NB4 (cell line): ENCODE measurements around the gene KLF16.

Source experiments
- MAX ChIP-seq: IDR thresholded peaks from 2 replicates; pipeline ENCODE4 v1.6.1; 2011; ENCODE audit warnings: low read depth, low read length
- MYC ChIP-seq: IDR thresholded peaks from 2 replicates; pipeline ENCODE4 v1.6.1; 2011; ENCODE audit warnings: low read depth, low read length
- POLR2A ChIP-seq: IDR thresholded peaks from 2 replicates; pipeline ENCODE4 v1.6.1; 2011; ENCODE audit warnings: mild to moderate bottlenecking; ENCODE audit not compliant: insufficient read length; ENCODE audit errors: extremely low read depth
- TF ChIP-seq, protein P1 (sequence below): IDR thresholded peaks from one replicate; pipeline ENCODE4 v1.5.1; 2012; ENCODE audit warnings: low read depth, low read length

- no peak for TF ChIP-seq MYC
- no peak for TF ChIP-seq POLR2A
- TF ChIP-seq, protein P1, sequence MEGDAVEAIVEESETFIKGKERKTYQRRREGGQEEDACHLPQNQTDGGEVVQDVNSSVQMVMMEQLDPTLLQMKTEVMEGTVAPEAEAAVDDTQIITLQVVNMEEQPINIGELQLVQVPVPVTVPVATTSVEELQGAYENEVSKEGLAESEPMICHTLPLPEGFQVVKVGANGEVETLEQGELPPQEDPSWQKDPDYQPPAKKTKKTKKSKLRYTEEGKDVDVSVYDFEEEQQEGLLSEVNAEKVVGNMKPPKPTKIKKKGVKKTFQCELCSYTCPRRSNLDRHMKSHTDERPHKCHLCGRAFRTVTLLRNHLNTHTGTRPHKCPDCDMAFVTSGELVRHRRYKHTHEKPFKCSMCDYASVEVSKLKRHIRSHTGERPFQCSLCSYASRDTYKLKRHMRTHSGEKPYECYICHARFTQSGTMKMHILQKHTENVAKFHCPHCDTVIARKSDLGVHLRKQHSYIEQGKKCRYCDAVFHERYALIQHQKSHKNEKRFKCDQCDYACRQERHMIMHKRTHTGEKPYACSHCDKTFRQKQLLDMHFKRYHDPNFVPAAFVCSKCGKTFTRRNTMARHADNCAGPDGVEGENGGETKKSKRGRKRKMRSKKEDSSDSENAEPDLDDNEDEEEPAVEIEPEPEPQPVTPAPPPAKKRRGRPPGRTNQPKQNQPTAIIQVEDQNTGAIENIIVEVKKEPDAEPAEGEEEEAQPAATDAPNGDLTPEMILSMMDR, result no peak
- TF ChIP-seq MAX, result no peak
Observed at GRCh38 chr19:1855828-1856255, 7.5 kb downstream of the KLF16 start.
